Choroid plexus epithelial cell (primary cell): ENCODE results near the gene CRELD2.

Experiments used
- DNase-seq: peaks from one replicate; pipeline ENCODE4 v3.0.0-alpha.2; 2010; ENCODE audit warnings: low read depth
- H3K4me3 ChIP-seq: 2 replicates; pipeline ENCODE4 v1.5.1; 2011; ENCODE audit warnings: low read depth, mild to moderate bottlenecking, control low read depth, low read length, moderate library complexity
- TF ChIP-seq, protein P1 (sequence below): conservative IDR thresholded peaks from 2 replicates; pipeline ENCODE4 v1.5.1; 2011; ENCODE audit warnings: low read depth, mild to moderate bottlenecking, control low read depth, inconsistent platforms, low read length, moderate library complexity

Gene CRELD2

GRCh38 chr22:49965091-49966040, 46.9 kb downstream of the CRELD2 start:
- DNase-seq = no peak
- TF ChIP-seq, protein P1, sequence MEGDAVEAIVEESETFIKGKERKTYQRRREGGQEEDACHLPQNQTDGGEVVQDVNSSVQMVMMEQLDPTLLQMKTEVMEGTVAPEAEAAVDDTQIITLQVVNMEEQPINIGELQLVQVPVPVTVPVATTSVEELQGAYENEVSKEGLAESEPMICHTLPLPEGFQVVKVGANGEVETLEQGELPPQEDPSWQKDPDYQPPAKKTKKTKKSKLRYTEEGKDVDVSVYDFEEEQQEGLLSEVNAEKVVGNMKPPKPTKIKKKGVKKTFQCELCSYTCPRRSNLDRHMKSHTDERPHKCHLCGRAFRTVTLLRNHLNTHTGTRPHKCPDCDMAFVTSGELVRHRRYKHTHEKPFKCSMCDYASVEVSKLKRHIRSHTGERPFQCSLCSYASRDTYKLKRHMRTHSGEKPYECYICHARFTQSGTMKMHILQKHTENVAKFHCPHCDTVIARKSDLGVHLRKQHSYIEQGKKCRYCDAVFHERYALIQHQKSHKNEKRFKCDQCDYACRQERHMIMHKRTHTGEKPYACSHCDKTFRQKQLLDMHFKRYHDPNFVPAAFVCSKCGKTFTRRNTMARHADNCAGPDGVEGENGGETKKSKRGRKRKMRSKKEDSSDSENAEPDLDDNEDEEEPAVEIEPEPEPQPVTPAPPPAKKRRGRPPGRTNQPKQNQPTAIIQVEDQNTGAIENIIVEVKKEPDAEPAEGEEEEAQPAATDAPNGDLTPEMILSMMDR = no peak
- H3K4me3 ChIP-seq = no peak overlapping the region

GRCh38 chr22:49966041-49966773, 47.8 kb downstream of the CRELD2 start:
- TF ChIP-seq, protein P1 = no peak
- H3K4me3 ChIP-seq = no peak overlapping the region
- no peak for DNase-seq

GRCh38 chr22:49966774-49967705, 48.6 kb downstream of the CRELD2 start:
- TF ChIP-seq, protein P1 = peak; percentile 5
- DNase-seq = peak; percentile 53
- no peak overlapping the region for H3K4me3 ChIP-seq

- H3K4me3 ChIP-seq = no peak overlapping the region
- TF ChIP-seq, protein P1 = no peak
- DNase-seq = no peak
Observed at GRCh38 chr22:49967706-49968208, 49.3 kb downstream of the CRELD2 start.

GRCh38 chr22:49968313-49968830, 49.9 kb downstream of the CRELD2 start:
- TF ChIP-seq, protein P1 = no peak
- no peak for DNase-seq
- H3K4me3 ChIP-seq = no peak overlapping the region
